Measurements from ENCODE around the gene NSG1.

NSG1 gene

DNA sequence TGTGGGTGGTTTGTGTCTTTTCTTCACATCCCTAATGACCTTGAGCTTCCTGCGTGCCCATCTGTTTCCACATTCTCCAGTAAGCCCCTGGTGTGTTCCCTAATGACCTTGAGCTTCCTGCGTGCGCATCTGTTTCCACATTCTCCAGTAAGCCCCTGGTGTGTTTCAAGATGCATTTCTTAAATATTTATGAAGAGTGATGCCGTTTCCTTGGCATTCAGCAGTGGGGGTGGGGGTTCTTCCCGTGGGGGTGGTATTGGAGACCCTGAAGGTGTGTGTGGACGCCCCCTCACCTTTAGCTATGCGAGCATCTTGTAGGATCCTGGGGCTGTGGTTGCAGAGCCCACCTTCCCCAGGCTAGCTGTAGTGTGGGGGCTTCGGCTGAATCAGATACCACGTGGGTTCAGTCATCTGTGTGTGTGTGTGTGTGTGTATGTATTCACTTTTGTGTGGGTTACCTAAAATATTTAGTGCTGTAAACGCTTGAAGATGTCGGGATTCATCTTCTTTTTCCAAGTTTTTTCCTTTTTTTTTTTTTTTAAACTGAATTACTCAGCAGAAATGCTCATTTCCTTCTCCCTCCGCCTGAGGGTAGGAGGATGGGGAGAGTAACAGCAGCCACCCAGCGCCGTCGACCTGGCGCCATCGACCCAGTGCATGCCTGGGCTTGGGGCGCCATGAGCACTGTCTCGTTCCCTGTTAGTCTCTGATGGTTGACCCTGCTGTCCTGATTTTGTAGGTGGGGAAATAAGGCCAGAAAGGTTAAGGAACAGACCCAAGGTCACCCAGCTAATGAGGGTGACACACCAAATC lies 9.9 kb downstream of the NSG1 start:
- no peak for DNase-seq

DNA sequence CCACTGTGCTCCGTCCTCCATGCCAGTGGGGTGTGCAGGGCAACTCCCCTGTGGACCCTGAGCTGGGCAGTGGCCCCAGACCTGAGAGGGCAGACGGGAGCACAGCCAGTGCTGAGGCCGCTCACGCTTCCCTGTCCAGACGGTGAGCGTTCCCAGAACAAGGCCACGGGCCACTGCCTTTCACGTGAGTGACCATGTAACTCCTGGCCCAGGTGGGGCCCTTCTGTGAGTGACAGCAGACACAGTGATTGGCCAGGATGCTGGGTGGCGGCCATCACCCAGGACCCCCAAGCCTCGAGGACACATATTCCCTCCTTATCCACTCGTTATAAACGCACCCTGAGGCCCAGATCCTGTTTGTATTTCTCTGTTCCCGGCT lies 10.5 kb downstream of the NSG1 start:
- DNase-seq, result no peak

DNA sequence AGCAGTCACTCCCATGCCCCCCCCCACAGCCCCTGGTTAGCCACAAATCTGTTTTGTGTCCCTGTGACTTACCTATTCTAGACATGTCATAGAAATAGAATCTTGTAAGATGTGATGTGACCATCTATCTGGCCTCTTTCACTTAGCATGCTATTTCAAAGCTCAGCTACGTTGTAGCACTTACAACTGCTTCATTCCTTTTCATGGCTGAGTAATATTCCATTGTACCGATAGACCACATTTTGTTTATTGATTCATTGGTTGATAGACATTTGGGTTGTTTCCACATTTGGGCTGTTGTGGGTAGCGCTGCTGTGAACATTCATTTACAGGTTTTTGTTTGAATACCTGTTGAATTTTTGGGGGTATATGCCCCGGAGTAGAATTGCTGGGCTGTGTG lies 11.5 kb downstream of the NSG1 start:
- DNase-seq, result no peak

DNA sequence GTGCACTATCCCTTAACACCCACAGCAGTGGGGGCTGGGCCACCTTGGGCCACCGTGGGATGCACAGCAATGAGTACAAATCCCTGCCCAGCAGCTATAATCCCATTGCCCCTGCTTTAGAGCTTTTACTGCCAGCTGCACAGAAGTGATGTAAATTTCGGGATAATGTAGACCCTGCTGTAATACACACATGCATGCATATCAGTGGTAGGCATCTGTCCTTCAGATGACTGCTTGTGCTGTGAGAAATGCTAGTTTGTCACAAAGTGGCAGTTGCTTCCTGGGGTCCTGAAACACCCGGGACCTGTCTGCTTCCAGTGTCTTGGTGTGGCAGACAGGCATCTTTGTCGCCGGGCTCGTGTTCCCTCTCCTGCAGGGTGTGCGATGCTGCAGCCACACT lies 14.1 kb downstream of the NSG1 start:
- no peak for DNase-seq

DNA sequence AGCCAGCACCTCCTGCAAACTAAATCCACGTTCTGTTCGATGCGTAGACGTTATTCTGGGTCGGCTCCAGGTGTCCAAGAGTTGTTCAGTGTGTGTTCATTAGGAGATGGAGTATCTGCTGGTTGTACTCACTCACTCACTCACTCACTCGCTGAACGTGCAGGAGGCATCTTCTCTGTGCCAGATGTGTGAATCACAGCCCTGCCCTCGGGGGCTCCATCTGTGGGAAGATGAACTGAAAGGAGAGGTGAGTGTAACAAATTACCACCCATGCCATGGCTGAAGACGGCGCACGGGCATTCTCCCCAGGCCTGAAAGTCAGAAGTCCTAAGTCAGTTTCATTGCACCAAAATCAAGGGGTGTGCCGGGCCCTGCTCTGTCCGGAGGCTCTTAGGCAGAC lies 16.1 kb downstream of the NSG1 start:
- DNase-seq, result no peak

DNA sequence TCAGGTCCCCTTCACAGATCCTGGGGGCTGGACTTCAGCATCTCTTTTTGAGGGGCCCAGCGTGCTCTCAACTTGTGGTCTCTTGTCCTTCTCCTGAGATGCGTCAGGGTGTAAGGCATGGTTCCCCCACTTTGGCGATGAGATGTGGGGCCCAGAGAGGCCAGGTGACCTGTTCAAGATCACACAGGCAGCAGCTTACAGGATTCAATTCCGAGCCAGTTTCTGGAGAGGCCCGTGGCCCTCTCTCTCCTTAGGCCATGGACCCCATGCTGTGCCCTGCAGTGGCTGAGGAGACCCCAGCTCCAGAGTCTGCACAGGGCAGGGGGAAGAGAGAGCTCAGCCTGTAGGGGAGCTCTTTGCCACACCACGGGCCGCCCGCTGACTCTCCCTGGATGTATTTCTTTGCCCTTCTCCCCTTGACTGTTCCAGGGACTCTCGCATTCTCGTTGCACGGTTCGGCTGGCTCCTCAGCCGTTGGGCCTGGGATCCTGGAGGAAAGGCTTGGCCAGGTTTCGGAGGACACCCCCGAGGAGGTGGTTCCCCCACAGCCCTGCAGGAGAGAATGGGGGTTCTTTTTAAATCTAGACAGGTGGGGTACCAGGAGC lies 18.6 kb downstream of the NSG1 start:
- DNase-seq, result no peak

DNA sequence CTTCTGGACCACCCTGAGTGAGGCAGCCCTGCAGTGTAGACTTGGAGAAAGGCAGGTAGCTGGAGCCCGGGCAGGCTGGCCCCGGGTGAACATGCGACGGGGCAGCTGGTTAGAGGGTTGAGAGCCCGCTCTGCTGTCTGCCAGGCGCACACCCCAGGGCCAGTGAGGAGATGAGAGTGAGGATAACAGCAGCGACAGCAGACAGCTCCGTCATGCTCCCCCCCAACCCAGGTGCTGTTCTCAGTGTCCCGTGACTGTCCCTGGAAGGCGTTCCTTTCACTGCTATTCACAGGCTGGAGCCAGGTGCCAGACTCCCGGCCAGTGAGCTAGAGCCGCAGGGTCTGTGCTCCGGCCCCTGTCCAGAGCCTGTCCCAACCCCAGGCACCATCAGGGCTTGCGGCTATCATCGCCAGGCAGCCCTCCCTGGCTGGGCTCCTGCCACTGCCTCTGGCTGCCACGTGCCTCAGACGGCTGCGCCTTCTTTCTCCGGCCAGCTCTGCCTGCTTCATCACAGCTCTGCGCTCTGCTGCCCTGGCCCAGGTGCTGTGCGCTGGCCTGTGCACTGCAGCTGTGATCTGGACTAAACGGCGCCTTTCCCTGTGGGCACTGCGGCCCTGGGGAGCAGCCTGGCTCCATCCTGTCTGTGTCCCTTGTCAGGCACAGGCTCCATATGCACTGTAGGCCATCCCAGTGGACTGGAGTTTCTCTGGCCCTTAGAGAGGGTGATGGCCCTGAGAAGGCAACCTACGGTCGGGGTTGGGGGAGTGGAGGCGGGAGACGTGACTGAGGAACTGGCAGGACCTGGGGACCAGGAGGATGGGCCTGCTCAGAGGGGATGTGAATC lies 19.8 kb downstream of the NSG1 start:
- DNase-seq, result no peak

DNA sequence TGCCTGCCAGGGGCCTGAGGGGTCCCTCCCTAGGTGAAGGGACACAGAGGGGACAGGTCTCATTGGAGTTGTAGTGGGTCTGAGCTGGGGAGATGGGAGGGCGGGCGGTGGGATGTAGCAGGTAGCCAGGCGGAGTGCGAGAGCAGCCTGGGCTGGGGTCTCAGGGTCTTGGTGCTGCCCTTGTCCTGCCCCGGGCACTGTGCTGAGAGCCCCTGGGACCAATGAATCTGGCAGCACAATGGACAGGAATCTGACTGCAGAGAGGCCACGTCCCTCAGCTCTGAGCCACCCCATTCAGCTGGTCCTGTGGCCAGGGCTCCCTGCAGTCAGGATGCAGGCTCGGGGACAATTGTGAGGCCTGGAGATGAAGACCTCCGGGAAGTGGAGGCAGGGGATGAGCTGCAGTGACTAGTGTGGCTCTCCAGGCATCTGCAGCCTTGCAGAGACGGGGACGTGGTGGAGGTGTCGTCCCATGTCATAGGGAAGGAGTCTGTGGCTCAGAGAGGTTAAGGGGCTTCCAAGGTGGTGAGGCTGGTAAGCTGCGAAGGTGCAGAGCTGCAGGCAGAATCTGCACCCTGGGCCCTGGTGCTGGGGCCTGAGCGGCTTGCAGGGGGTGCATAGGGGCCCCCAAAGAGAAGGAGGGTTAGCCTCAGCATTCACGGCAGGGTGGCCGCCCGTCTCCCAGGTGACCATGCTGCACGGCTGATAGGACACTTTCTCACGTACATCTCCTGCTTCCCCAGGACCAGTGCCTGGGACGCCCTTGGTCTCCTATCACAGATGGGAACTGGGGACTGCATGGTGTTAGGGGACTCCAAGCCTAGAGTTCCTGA lies 20.6 kb downstream of the NSG1 start:
- DNase-seq, result no peak

DNA sequence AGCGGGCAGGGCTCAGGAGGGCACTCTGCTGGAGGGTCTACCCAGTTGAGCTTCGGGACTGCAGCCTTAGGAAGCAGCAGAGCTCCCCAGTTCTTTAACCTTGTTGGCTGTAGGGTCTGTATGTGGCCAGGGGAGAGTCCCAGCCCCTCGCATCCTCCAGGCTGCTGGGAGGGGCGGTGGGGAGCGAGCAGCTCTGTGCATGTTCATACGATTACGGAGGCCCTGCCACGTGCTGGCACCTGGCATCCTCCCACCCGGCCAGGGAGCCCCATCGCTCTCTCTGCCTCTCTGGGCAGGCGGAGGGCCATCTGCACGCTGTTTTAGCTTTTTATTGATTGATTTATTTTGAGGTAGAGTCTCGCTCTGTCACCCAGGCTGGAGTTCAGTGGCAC lies 21.2 kb downstream of the NSG1 start:
- no peak for DNase-seq

DNA sequence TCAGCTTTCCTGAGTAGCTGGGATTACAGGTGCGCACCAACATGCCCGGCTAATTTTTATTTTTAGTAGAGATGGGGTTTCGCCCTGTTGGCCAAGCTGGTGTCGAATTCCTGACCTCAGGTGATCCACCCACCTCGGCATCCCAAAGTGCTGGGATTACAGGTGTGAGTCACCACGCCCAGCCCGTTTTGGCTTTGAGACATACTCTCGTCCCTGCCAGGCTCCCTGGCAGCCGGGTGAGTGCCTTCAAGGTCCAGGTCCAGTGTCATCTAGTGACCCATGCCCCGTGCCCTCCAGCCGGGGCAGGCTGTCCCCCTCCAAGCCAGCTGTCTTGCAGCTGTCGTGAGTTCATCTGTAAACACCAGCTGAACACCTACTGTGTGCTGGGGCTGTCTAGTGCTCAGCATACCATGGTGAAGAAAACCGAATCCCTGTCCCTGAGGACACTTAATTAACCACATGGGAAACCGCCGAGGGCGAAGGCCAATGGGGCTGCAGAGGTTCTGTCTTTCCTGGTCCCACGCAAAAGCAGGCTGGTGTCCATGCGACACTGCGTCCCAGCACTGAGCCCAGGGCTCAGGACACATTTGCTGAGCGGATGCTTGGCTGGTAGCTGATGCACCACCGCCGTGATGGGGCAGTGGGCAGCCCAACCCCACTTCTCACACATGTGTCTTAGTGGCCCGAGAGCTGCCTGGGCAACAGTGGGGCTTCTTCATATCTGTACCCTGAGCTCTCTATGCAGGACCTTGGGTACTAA lies 21.9 kb downstream of the NSG1 start:
- DNase-seq, result no peak

DNA sequence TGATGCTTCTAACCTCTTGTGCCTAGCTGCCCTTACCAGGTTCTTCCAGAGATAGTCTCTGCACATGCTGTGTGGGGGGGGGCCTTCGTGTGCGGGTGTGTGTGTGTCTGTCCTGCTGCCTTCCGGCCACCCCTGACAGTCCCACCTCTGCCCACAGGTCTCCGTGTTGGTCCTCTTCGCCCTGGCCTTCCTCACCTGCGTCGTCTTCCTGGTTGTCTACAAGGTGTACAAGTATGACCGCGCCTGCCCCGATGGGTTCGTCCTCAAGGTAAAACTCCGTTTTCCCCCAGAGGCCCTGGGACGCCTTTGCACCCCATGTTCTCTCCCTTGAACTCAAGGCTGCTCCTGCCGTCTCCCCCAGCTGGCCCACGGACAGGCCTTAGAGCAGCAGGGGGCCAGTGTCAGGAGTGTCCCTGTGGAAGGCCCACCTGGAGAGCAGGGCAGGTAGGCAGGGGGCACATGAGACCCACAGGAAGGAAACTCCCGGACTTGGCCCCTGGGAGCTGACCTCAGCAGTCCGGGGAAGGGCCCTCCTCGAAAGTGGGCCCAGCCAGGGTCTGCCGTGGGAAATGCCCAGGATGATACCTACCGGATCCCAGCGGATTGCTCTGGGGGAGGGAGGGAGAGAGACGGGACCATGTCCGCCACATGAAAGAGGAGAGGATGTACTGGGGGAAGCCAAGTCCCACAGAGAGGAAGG lies 22.7 kb downstream of the NSG1 start:
- DNase-seq, result no peak

DNA sequence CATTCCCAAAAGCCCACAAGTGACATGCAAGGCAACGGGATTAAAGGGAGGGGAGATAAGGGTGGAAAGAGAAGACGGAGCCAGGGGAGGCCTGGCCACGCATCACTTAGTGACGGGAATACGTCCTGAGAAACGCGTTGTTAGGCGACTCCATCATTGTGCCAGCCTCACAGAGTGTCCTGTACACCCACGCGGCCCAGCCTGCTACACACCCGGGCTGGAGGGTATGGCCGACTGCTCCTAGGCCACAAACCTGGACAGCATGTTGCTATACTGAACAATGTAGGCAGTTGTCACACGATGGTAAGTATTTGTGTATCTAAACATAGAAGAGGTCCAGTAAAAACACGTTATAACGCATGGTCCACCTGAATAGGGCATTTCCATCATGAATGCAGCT lies 23.4 kb downstream of the NSG1 start:
- no peak for DNase-seq

DNA sequence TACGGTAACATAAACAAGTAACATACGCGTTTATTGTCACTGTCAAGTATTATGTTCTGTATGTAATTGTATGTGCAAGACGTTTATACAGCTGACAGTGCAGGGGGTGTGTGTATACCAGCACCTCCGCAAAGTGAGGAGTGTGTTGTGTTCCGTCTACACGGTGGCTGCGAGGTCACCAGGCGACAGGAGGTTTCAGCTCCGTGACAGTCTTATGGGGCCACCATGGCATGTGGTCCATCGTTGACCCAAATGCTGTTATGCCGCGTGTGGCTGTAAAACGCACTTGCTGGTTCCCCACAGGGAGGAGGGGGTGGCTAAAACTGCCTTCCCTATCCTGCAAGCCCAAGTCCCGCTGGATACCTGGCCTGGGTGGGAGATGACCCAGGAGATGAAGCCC lies 25.0 kb downstream of the NSG1 start:
- DNase-seq, result no peak

DNA sequence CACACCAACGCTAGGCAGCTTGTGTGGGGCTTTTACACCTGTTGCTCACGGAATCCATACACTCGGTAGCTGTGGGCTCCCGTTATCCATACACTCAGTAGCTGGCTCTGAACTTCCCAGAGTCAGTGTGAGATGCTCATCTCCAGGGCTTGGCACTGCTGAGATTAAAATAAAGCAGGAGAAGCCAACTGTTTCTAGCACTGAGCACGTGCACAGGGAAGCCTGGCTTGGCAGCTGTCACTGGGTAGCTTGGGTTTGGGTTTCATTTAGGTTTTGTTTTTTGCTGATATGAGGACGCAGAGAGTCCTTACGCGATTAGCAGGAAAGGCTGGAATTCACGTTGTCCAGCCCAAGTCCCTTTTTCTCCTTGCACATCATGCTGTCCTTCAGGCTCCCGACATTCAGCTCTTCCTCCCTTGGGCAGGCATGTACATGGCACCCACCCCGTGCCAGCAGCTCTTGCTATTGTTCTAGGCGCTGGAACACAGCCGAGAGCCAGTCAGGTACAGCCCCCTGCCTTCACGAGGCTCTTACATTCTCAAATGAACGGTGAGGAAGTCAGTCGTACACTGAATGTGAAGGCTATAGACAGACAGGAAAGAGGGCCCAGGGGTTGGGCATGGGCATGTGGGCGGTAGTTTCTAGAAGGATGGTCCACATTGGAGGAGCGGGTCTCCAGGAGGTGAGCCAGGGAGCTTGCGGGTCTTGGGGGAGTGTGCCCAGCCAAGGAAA lies 25.9 kb downstream of the NSG1 start:
- no peak for DNase-seq

DNA sequence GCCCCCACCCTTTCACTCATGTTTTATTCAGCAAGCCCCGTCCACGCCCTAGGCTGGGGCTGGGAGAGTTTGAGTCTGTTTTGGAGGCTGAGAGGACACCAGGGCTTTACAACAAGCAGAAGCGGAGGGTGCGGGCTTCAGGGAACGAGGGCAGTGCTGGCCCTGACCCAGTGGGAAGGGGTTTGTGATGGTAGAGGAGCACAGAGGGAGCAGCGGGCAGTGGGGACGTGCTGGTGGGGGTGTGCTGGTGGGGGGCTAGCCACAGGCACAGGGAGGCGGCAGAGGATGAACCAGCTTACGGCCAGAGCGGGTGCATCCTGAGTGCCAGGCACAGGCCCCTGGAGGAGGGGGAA lies 26.4 kb downstream of the NSG1 start:
- DNase-seq, result no peak

DNA sequence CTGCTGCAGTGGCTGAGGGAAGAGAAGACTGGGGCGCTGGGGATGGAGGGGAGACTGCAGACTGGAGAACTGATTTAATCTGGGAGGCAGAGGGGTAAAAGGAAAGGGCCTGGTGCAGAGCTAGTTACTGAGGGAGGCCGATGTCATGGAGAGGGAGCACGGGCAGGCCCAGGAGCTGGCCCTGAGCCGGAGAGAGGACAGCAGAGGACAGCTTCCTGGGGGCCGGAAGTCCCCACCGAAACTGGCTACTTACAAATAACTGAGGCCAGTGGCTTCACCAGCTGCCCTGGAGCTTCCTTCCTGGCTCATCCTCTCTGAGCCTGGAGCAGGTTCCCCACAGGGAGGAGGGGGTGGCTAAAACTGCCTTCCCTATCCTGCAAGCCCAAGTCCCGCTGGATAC lies 26.9 kb downstream of the NSG1 start:
- DNase-seq, result no peak

DNA sequence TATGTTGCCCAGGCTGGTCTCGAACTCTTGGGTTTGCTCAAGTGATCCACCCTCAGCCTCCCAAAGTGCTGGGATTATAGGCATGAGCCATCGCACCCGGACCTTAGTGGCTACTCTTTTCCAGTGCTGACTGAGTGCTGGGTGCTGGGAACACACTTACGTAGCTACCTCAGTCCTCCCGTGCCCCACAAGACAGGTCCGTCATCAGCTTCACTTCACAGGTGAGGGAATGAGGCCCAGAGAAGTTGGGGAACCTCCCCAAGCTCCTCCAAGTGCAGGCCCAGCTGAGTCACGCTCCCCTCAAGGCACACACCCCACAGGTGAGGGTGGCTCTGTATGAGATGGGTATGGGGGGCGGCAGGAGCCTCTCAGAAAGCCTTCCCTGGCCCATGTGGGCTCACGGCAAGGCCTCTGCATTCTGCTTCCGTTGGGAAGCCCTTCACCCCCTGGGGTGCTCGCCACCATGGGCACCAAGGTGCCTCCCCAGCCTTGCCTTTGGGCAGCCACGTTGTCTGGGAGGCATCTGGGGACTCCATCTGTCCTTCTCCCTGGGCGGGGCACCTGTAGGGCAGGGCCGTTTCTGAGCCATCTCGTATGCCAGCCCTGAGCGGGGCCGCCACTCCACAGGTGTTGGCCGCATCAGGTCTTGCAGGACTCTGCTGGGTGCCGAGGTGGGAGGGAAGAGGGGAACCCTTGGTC lies 28.4 kb downstream of the NSG1 start:
- no peak for DNase-seq

DNA sequence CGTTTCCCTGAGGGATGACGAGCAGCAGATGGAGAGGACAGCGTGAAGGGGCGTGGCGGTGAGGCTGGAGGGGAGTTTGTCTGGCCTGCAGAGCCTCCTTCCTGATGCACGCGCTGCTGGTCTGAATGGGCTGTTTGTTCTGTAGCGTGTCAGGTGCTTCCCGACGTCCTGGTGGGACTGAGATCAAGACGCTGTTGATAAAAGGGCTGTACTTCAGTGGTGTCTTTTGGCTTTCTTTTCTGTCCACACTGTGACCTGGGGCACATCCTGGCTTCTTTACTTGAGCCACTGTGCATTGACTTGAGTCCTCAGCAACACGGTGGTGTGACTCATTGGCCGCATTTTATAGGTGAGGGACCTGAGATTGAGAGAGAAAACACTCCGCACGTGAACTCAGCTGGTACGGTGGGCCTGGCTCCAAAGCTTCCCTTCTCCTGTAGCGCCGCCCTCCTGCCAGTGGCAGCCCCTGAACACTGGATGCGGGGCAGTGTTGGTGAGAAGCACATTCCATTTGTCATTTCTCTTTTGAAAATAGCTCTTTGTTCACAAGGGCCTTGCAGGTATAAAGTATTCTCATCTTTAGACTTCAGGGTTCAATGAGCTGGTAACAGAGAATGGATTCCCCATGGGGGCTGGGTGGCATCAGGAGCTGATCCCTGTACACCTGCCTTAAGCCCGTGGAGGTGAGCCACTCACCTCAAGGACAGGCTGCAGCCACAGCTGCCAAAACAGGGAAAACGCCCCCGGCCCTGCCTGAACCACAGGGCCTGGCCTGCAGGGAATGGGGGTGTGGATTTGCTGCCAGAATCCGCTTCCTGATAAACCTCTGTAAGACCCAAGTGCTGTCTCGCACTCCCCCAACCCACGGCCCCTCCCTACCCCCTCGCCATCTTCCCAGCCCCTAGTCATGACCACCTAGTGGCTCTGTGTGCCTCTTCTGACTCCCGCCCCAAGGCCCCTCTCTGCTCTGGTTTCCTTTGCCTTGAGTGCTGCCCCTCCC lies 29.2 kb downstream of the NSG1 start:
- DNase-seq, result no peak

DNA sequence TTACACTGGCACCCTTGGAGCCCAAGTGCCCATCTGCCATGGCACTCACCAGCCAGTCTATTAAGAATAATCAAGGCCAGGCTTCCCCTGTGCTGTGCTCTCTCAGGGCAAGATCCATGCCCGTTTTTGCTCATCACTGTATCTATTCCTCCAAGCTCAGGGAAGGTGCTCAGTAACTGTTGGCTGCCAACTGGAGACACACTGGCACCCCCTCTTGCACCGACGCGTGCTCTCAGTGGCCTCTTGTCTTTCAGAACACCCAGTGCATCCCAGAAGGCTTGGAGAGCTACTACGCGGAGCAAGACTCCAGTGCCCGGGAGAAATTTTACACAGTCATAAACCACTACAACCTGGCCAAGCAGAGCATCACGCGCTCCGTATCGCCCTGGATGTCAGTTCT lies 30.1 kb downstream of the NSG1 start:
- DNase-seq, result no peak
